ENCODE measurements around the gene ACTA1.

DNA sequence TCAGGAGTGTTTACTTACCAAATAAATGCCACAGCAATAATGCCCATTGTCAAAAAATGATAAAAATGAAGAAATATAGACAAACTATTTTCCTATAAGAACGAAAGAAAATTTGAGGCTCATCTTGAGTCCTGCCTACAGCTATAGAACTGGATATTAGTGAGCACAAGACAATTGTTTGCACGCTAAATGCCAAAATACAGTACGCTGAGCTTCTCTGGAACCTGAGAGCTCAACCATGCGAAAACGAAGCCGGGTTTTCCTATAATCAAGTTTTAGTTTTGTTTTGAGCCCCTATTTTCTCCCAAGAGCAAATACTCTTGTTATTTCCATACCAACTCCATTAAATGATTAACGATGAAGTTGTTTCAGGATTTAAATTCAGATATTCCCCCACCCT, 49.1 kb downstream of the ACTA1 start:
- TF ChIP-seq, protein P1, sequence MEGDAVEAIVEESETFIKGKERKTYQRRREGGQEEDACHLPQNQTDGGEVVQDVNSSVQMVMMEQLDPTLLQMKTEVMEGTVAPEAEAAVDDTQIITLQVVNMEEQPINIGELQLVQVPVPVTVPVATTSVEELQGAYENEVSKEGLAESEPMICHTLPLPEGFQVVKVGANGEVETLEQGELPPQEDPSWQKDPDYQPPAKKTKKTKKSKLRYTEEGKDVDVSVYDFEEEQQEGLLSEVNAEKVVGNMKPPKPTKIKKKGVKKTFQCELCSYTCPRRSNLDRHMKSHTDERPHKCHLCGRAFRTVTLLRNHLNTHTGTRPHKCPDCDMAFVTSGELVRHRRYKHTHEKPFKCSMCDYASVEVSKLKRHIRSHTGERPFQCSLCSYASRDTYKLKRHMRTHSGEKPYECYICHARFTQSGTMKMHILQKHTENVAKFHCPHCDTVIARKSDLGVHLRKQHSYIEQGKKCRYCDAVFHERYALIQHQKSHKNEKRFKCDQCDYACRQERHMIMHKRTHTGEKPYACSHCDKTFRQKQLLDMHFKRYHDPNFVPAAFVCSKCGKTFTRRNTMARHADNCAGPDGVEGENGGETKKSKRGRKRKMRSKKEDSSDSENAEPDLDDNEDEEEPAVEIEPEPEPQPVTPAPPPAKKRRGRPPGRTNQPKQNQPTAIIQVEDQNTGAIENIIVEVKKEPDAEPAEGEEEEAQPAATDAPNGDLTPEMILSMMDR (IDR thresholded peaks at IDR 0.05; ENCODE audit: insufficient read depth, low read depth, low read length): no peak
- TF ChIP-seq EZH2 (IDR thresholded peaks at IDR 0.05; ENCODE audit: insufficient read depth, low read length): no peak

Measured in astrocyte (in vitro differentiated cells and primary cell).